ENCODE measurements around the gene RAB11FIP4.

GRCh38 chr17:31428111-31428510 lies 36.6 kb downstream of the RAB11FIP4 start:
- no peak for TF ChIP-seq BRCA1 (IDR thresholded peaks at IDR 0.05; ENCODE audit: low read depth, low read length)
- TF ChIP-seq MEF2B (IDR thresholded peaks at IDR 0.05; ENCODE audit: partially characterized antibody, poor library complexity, severe bottlenecking), result no peak
- no peak for TF ChIP-seq TCF7 (IDR thresholded peaks at IDR 0.05; ENCODE audit: borderline replicate concordance)
- no peak for TF ChIP-seq RFX5 (IDR thresholded peaks at IDR 0.05; ENCODE audit: low read depth, low read length)
- TF ChIP-seq SIN3A (IDR thresholded peaks at IDR 0.05; ENCODE audit: low read depth, low read length), result no peak
- no peak for TF ChIP-seq ASH2L (IDR thresholded peaks at IDR 0.05; ENCODE audit: borderline replicate concordance, low read depth)
- no peak for TF ChIP-seq JUND (IDR thresholded peaks at IDR 0.05; ENCODE audit: low read depth, low read length)
- no peak for TF ChIP-seq JUNB (IDR thresholded peaks at IDR 0.05)
- no peak for TF ChIP-seq USF2 (IDR thresholded peaks at IDR 0.05; ENCODE audit: borderline replicate concordance, low read depth, low read length)
- TF ChIP-seq EZH2 (IDR thresholded peaks at IDR 0.05; ENCODE audit: borderline replicate concordance, control insufficient read depth, low read depth, low read length), result no peak
- no peak for TF ChIP-seq MAX (IDR thresholded peaks at IDR 0.05; ENCODE audit: low read depth, low read length)
- no peak for TF ChIP-seq CTCF (IDR thresholded peaks at IDR 0.05 in 2 of 3, conservative IDR thresholded peaks at IDR 0.05 in 1 of 3; ENCODE audit: control insufficient read depth in 2 of 3, extremely low read depth in 1 of 3, insufficient read depth in 1 of 3, low read depth in 3 of 3, low read length in 3 of 3)
